Measurements from ENCODE around the gene PCNT. TPM values are rescaled to one million over a fixed set of nuclear protein-coding genes. Genes with fewer than 3 reads are reported as not detected.
"Not testable (repeated sequence)": the region's sequence is repeated elsewhere in the genome, so short reads cannot be mapped to it uniquely, and the experiment has no call there.

PCNT gene
- total RNA-seq, 1 donor: 21.6 TPM

DNA sequence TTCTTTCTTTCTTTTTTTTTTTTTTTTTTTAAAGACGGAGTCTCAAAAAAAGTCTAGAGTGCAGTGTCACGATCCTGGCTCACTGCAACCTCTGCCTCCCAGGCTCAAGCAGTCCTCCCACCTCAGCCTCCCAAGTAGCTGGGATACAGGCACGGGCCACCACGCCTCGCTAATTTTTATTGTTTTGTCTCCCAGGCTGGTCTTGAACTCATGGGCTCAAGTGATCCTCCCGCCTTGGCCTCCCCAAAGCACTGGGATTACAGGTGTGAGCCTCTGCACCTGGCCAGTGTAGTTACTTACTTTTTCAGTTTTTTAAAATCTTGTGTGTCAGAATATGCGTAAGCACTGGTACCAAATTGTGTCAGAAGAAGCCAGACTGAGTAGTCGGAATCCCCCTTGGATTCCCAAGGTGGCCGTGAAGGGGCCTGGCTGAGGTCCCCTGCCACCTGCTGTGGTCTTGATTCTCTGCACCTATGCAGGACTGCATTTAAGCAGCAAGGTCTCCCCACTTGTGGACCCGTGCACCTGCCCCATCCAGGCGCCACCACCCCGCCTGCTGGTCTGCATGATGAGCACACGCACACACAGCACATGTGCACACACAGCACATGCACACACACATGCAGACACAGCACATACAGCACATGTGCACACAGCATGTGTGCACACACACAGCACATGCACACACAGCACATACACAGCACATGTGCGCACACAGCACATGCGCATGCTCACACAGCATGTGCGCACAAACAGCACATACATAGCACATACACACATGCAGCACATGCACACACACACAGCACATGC is 47.5 kb downstream of the PCNT start:
- DNase-seq (ENCODE audit: low read depth): no peak
- TF ChIP-seq CTCF (IDR thresholded peaks at IDR 0.05; ENCODE audit: insufficient read depth, low read depth, low read length): no peak
- H3K4me3 ChIP-seq (ENCODE audit: low read depth, low read length): no peak overlapping the region

DNA sequence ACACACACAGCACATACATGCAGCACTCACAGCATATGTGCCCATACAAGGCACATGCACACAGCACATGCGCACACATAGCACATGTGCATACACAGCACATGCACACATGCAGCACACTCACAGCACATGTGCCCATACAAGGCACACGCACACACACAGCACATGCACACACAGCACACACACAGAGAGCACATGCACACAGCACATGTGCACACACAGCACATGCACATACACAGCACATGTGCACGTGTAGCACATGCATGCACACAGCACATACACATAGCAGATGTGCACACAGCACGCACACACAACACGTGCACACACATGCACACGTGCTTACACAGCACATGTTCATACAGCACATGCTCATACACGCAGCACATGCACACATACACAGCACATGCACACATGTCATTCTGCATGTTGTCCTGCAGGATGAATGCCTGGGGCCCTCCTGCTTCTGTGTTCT is 48.1 kb downstream of the PCNT start:
- no peak for DNase-seq (ENCODE audit: low read depth)
- no peak overlapping the region for H3K4me3 ChIP-seq (ENCODE audit: low read depth, low read length)
- TF ChIP-seq CTCF (IDR thresholded peaks at IDR 0.05; ENCODE audit: insufficient read depth, low read depth, low read length): no peak

DNA sequence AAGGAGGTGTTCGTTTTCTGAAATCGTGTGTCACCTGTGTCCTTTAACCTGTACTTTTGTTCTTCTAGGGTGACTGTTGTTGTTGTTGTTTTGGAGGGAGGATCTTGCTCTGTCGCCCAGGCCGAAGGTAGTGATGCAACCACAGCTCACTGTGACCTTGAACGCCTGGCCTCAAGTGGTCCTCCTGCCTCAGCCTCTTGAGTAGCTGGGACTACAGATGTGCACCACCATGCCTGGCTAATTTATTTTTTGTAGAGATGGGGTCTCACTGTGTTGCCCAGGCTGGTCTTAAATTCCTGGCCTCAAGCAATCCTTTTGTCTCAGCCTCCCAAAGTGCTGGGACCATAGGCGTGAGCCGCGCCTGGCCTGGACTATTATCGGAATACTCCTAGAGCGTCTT is 49.0 kb downstream of the PCNT start:
- H3K4me3 ChIP-seq (ENCODE audit: low read depth, low read length); DNase-seq (ENCODE audit: low read depth): not testable (repeated sequence)

GRCh38 chr21:46374761-46375389 is 50.9 kb downstream of the PCNT start:
- DNase-seq (ENCODE audit: low read depth): no peak
- no peak for TF ChIP-seq CTCF (IDR thresholded peaks at IDR 0.05; ENCODE audit: insufficient read depth, low read depth, low read length)
- H3K4me3 ChIP-seq (ENCODE audit: low read depth, low read length): no peak overlapping the region

DNA sequence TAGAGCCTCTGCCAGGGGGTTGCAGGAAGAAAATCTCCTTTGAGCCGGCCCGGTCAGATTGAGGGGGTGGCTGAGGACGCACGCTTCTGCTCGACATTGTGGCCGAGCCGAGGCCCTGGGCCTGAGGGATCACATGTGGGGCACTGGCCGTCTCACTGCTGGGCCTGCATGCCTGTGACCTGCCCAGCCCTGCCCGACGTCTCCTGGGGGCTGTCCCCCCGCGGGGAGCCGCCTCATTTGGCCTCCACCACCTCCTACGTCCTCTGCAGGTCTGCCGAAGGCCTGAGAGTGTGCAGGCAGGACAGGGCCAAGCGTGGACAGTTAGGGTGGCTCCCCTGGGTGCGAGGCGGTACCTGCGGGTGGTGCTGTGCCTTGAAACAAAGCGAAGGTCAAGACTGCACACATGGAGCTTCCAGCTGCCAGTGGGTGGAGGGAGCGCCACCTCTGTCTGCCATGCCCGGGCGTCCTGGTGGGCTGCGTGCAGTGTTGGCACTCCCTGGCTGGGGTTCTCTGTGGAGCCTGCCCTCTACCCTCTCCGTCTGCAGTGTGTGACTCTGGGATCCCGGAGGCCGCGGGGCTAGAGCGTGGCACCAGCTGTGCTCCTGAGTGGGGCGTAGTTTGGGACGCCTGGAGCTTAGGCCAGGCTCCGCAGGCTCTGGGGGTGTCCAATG is 51.7 kb downstream of the PCNT start:
- TF ChIP-seq CTCF (IDR thresholded peaks at IDR 0.05; ENCODE audit: insufficient read depth, low read depth, low read length): no peak
- H3K4me3 ChIP-seq (ENCODE audit: low read depth, low read length): no peak overlapping the region
- DNase-seq (ENCODE audit: low read depth): no peak

DNA sequence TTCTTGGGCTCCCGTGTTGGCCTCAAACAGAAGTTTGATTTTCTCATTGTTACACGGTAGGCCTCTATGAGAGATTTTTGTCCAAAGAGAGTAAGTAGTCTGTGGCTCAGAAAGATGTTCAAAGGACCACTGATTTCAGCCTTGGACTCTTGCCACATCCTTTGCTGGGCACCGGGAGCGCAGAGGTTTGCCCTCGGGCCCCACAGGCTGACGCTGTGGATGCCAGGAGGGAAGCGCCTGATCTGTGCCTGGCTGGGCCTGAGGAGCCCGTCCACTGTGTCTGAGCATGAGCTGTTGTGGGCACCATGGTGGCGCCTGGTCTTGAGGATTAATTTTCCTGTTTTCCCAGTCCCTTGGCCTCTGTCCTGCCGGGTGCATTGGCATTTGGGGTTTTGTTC is 52.3 kb downstream of the PCNT start:
- no peak for TF ChIP-seq CTCF (IDR thresholded peaks at IDR 0.05; ENCODE audit: insufficient read depth, low read depth, low read length)
- no peak for DNase-seq (ENCODE audit: low read depth)
- H3K4me3 ChIP-seq (ENCODE audit: low read depth, low read length): no peak overlapping the region

- no peak overlapping the region for H3K4me3 ChIP-seq (ENCODE audit: low read depth, low read length)
- no peak for TF ChIP-seq CTCF (IDR thresholded peaks at IDR 0.05; ENCODE audit: insufficient read depth, low read depth, low read length)
- no peak for DNase-seq (ENCODE audit: low read depth)
Measured at GRCh38 chr21:46376856-46377453, 53.0 kb downstream of the PCNT start.
